Ovary (tissue), 3 donors: ENCODE data around the gene TNKS1BP1.

ENCODE experiments used
- CTCF ChIP-seq, 3 donors: fragments of 450-650 bp in 2 of 3; fragments of 200-600 bp in 1 of 3; IDR thresholded peaks; one replicate each; pipeline versions ENCODE4 v1.5.1 to v1.8.0; 2016 to 2022; ENCODE audit warnings: antibody characterized with exemption in 3 of 3, mild to moderate bottlenecking in 1 of 3
- EP300 ChIP-seq: sonication (generic); formaldehyde crosslinking; IDR thresholded peaks from one replicate; pipeline ENCODE4 v1.6.1; 2017; ENCODE audit warnings: antibody characterized with exemption
- POLR2A ChIP-seq: fragments of 450-650 bp; IDR thresholded peaks from one replicate; pipeline ENCODE4 v1.6.1; 2017; ENCODE audit warnings: antibody characterized with exemption, mild to moderate bottlenecking, moderate library complexity
- donor health status: DM: no; HTN: no; CAD: no.

GRCh38 chr11:57359396-57359795 is 34.6 kb upstream of the TNKS1BP1 start:
- TF ChIP-seq CTCF (IDR thresholded peaks at IDR 0.05) (no peak), POLR2A (no peak), EP300 (no peak)
